SIG-M5 treated with dmso at 0.1 percent for 504 hours (cell line): ENCODE data around the gene ASB5.
"Not testable (repeated sequence)": the region's sequence is repeated elsewhere in the genome, so short reads cannot be mapped to it uniquely, and the experiment has no call there.

Experiments
- DNase-seq: peaks from one replicate; lab custom pipeline; 2025; ENCODE audit not compliant: unreplicated experiment; lab: John Stamatoyannopoulos, UW

ASB5 gene

GRCh38 chr4:176226736-176227135 is 42.3 kb downstream of the ASB5 start:
- no peak for DNase-seq

- no peak for DNase-seq
Measured at GRCh38 chr4:176223561-176223960, 45.5 kb downstream of the ASB5 start.

GRCh38 chr4:176222149-176222548 is 46.9 kb downstream of the ASB5 start:
- DNase-seq, result no peak

- no peak for DNase-seq
Measured at GRCh38 chr4:176217510-176217909, 51.5 kb downstream of the ASB5 start.

GRCh38 chr4:176212351-176212750 is 56.7 kb downstream of the ASB5 start:
- DNase-seq, result not testable (repeated sequence)

GRCh38 chr4:176210579-176211296 is 58.3 kb downstream of the ASB5 start:
- DNase-seq, result no peak

GRCh38 chr4:176210101-176210500 is 58.9 kb downstream of the ASB5 start:
- DNase-seq, result no peak

- no peak for DNase-seq
Measured at GRCh38 chr4:176209535-176209934, 59.5 kb downstream of the ASB5 start.

GRCh38 chr4:176207839-176208238 is 61.2 kb downstream of the ASB5 start:
- DNase-seq, result no peak

- no peak for DNase-seq
Measured at GRCh38 chr4:176205299-176205698, 63.7 kb downstream of the ASB5 start.

- no peak for DNase-seq
Measured at GRCh38 chr4:176198316-176198903, 70.6 kb downstream of the ASB5 start.

- peak; percentile 89 for DNase-seq
Measured at GRCh38 chr4:176195184-176195978, 73.6 kb downstream of the ASB5 start, which contains the start of gene SPATA4. Gene SPATA4 (minus strand): TSS chr4:176195585. CDS start chr4:176195562, 23 bp downstream.

- DNase-seq, result no peak
Measured at GRCh38 chr4:176193938-176194337, 75.1 kb downstream of the ASB5 start.

GRCh38 chr4:176193126-176193525 is 75.9 kb downstream of the ASB5 start:
- DNase-seq, result no peak

- DNase-seq, result no peak
Measured at GRCh38 chr4:176191974-176192373, 77.0 kb downstream of the ASB5 start.

GRCh38 chr4:176189891-176190795 is 78.9 kb downstream of the ASB5 start:
- no peak for DNase-seq

- DNase-seq, result peak; percentile 30
Measured at GRCh38 chr4:176188654-176189053, 80.4 kb downstream of the ASB5 start.

- DNase-seq, result no peak
Measured at GRCh38 chr4:176187624-176188023, 81.4 kb downstream of the ASB5 start.

GRCh38 chr4:176186671-176187395 is 82.2 kb downstream of the ASB5 start:
- DNase-seq, result no peak

- DNase-seq, result no peak
Measured at GRCh38 chr4:176186067-176186466, 83.0 kb downstream of the ASB5 start.
